Astrocyte (in vitro differentiated cells and primary cell): ENCODE data around the gene FAIM. TPM values are rescaled to one million over a fixed set of nuclear protein-coding genes. Genes with fewer than 3 reads are reported as not detected.
A peak's percentile ranks its signal among the peaks of the same experiment; 100 is the strongest.

Experiments
- DNase-seq: peaks from one replicate; pipeline ENCODE4 v3.0.0-alpha.2; 2010; ENCODE audit warnings: low read depth
- FAIRE-seq: peaks from 2 replicates; lab custom pipeline; 2011; peaks lifted over from hg19 to GRCh38; lab: Jason Lieb, UNC
- H2AFZ ChIP-seq: 2 replicates; pipeline ENCODE4 v1.6.0; 2012; ENCODE audit warnings: low read depth, low read length, inconsistent platforms
- H3K27ac ChIP-seq: 2 replicates; pipeline ENCODE4 v1.5.1; 2011; ENCODE audit warnings: low read depth, low read length, inconsistent platforms
- H3K27me3 ChIP-seq: 2 replicates; pipeline ENCODE4 v1.6.0; 2011; ENCODE audit warnings: low read length, inconsistent platforms; ENCODE audit not compliant: insufficient read depth
- H3K36me3 ChIP-seq: 2 replicates; pipeline ENCODE4 v1.5.1; 2011; ENCODE audit warnings: low read length, inconsistent platforms; ENCODE audit not compliant: insufficient read depth
- H3K4me1 ChIP-seq: 2 replicates; pipeline ENCODE4 v1.5.1; 2011; ENCODE audit warnings: low read length, inconsistent platforms; ENCODE audit not compliant: insufficient read depth
- H3K4me2 ChIP-seq: 2 replicates; pipeline ENCODE4 v1.6.0; 2012; ENCODE audit warnings: low read length, inconsistent platforms
- H3K4me3 ChIP-seq: 2 replicates; pipeline ENCODE4 v1.5.1; 2011; ENCODE audit warnings: low read depth, mild to moderate bottlenecking, low read length, inconsistent platforms; ENCODE audit not compliant: insufficient read depth
- H3K79me2 ChIP-seq: 2 replicates; pipeline ENCODE4 v1.6.0; 2012; ENCODE audit warnings: mild to moderate bottlenecking, low read length, inconsistent platforms; ENCODE audit not compliant: insufficient read depth
- H3K9ac ChIP-seq: 2 replicates; pipeline ENCODE4 v1.6.0; 2012; ENCODE audit warnings: mild to moderate bottlenecking, low read length, inconsistent platforms
- H3K9me3 ChIP-seq: 2 replicates; pipeline ENCODE4 v1.5.1; 2012; ENCODE audit warnings: low read depth, mild to moderate bottlenecking, low read length, inconsistent platforms; ENCODE audit not compliant: insufficient read depth
- H4K20me1 ChIP-seq: 2 replicates; pipeline ENCODE4 v1.6.0; 2012; ENCODE audit warnings: low read length, inconsistent platforms; ENCODE audit not compliant: insufficient read depth
- H3K27ac Mint-ChIP-seq: one replicate; pipeline ENCODE4 v1.8.0; 2021; ENCODE audit warnings: mild to moderate bottlenecking, mixed read lengths; ENCODE audit not compliant: unreplicated experiment
- H3K27me3 Mint-ChIP-seq: one replicate; pipeline ENCODE4 v1.8.0; 2021; ENCODE audit warnings: low read depth, mixed read lengths; ENCODE audit not compliant: unreplicated experiment
- H3K36me3 Mint-ChIP-seq: one replicate; pipeline ENCODE4 v1.8.0; 2021; ENCODE audit warnings: low read depth, mixed read lengths; ENCODE audit not compliant: unreplicated experiment
- H3K4me1 Mint-ChIP-seq: one replicate; pipeline ENCODE4 v1.8.0; 2021; ENCODE audit warnings: low read depth, mixed read lengths; ENCODE audit not compliant: unreplicated experiment
- H3K4me3 Mint-ChIP-seq: one replicate; pipeline ENCODE4 v1.8.0; 2021; ENCODE audit warnings: mild to moderate bottlenecking, moderate library complexity, mixed read lengths; ENCODE audit not compliant: unreplicated experiment
- H3K9me3 Mint-ChIP-seq: one replicate; pipeline ENCODE4 v1.8.0; 2021; ENCODE audit warnings: mild to moderate bottlenecking, mixed read lengths; ENCODE audit not compliant: unreplicated experiment
- EZH2 ChIP-seq: IDR thresholded peaks from 2 replicates; pipeline ENCODE4 v1.6.1; 2012; ENCODE audit warnings: mild to moderate bottlenecking, low read length, inconsistent platforms; ENCODE audit not compliant: insufficient read depth
- total RNA-seq: library from RNA; stranded (reverse); gene quantifications from 2 replicates; pipeline ENCODE4 v1.2.1, GENCODE V29; 2021
- TF ChIP-seq, protein P1 (sequence below): IDR thresholded peaks from 2 replicates; pipeline ENCODE4 v1.5.1; 2011; ENCODE audit warnings: low read depth, mild to moderate bottlenecking, inconsistent platforms, low read length, moderate library complexity; ENCODE audit not compliant: insufficient read depth

Gene FAIM
- total RNA-seq, 1 donor from 2014 or later: 8.3 TPM

DNA sequence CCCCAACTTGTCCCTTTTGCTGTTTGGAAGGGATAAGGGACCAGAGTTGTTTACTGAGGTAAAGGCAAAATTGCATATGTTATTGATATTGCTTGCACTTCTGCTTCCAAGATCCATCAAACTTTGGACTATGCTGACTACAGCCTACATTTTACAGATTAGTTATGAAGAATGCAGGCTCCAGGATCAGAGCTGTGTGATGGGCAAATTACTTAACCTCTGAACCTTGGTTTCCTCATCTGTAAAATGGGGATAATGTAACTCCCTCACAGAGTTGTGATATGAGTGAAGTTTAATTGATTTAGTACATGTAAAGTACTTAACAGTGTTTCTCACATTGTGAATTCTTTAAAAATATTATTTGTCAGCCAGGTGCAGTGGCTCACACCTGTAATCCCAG is 15.9 kb downstream of the FAIM start:
- peaks cover 3% of the 10 kb centered on the region for H3K4me1 ChIP-seq
- Mint-ChIP-seq H3K27me3 (no peaks in the 10 kb centered on the region), H3K4me1 (no peaks in the 10 kb centered on the region), H3K4me3 (no peak overlapping the region), H3K27ac (no peak overlapping the region), H3K36me3 (peaks cover 5% of the 10 kb centered on the region), H3K9me3 (peaks cover 2% of the 10 kb centered on the region)
- no peaks in the 10 kb centered on the region for H4K20me1 ChIP-seq
- H3K4me3 ChIP-seq: no peak overlapping the region
- no peak overlapping the region for H2AFZ ChIP-seq
- TF ChIP-seq, protein P1, sequence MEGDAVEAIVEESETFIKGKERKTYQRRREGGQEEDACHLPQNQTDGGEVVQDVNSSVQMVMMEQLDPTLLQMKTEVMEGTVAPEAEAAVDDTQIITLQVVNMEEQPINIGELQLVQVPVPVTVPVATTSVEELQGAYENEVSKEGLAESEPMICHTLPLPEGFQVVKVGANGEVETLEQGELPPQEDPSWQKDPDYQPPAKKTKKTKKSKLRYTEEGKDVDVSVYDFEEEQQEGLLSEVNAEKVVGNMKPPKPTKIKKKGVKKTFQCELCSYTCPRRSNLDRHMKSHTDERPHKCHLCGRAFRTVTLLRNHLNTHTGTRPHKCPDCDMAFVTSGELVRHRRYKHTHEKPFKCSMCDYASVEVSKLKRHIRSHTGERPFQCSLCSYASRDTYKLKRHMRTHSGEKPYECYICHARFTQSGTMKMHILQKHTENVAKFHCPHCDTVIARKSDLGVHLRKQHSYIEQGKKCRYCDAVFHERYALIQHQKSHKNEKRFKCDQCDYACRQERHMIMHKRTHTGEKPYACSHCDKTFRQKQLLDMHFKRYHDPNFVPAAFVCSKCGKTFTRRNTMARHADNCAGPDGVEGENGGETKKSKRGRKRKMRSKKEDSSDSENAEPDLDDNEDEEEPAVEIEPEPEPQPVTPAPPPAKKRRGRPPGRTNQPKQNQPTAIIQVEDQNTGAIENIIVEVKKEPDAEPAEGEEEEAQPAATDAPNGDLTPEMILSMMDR: no peak
- no peak for TF ChIP-seq EZH2
- DNase-seq (no peak), FAIRE-seq (no peak)
- H3K27me3 ChIP-seq: no peaks in the 10 kb centered on the region
- no peak overlapping the region for H3K4me2 ChIP-seq
- no peak overlapping the region for H3K9ac ChIP-seq
- H3K9me3 ChIP-seq: no peaks in the 10 kb centered on the region
- H3K79me2 ChIP-seq: no peaks in the 10 kb centered on the region
- H3K36me3 ChIP-seq: no peaks in the 10 kb centered on the region
- H3K27ac ChIP-seq: no peak overlapping the region

DNA sequence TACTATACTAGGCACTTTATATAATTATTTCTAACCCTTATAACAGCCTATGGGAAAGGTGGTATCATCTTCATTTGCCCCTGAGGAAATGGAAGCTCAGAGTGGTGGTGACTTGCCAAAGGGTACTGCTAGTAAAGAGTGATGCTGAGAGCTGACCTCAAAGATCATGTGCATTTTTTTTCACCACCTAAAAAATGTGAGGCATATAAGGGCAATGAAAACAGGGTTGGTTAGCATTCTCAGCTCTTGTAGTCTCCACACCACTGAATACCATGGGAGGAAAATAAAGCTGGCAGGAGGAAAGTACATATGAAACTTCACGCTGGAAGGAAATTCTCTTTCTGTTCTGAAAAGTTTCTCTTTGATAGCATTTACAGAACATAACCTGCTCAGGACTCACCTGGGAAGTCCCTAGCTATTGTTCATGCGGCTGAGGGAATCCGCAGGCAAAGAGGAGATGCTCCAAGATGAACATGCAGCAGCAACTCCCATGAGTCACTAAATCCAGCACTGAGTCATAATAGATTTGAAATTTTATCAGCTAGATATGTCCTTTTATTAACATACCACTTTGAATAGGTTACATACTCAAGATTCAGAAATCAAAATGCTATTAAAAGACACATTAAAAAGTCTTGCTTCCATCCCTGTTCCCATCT is 17.3 kb downstream of the FAIM start:
- DNase-seq: peak; percentile 59
- H3K27me3 ChIP-seq: no peaks in the 10 kb centered on the region
- H3K9me3 Mint-ChIP-seq: peaks cover 2% of the 10 kb centered on the region
- no peak overlapping the region for H3K4me2 ChIP-seq
- H3K4me3 Mint-ChIP-seq: no peak overlapping the region
- H3K79me2 ChIP-seq: no peaks in the 10 kb centered on the region
- peak; percentile 59 for FAIRE-seq
- H4K20me1 ChIP-seq: no peaks in the 10 kb centered on the region
- TF ChIP-seq, protein P1: no peak
- TF ChIP-seq EZH2: no peak
- peaks cover 5% of the 10 kb centered on the region for H3K36me3 Mint-ChIP-seq
- H3K36me3 ChIP-seq: no peaks in the 10 kb centered on the region
- H3K9me3 ChIP-seq: no peaks in the 10 kb centered on the region
- H2AFZ ChIP-seq: no peak overlapping the region
- H3K4me3 ChIP-seq: no peak overlapping the region
- H3K4me1 Mint-ChIP-seq: no peaks in the 10 kb centered on the region
- no peak overlapping the region for H3K9ac ChIP-seq
- no peaks in the 10 kb centered on the region for H3K27me3 Mint-ChIP-seq
- H3K27ac ChIP-seq: no peak overlapping the region
- peaks cover 3% of the 10 kb centered on the region for H3K4me1 ChIP-seq
- no peak overlapping the region for H3K27ac Mint-ChIP-seq

DNA sequence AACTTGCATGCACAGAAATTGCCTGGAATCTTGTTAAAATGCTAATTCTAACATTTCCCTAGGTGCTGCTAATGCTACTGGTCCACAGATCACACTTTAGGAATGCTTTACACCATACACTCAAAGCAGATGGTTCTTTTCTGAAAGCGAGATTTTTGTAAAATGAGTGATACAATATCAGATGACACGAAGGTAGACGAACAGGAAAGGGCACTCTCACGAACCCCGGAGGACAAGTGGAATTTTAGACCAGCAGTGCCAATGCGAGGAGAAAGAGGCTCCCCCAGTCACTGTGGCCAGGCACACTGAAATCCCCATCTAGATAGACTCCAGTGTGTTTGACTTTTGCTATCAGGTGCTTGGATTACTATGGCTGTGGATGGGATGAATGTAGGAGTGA is 21.0 kb downstream of the FAIM start:
- peaks cover 3% of the 10 kb centered on the region for H3K4me1 ChIP-seq
- no peaks in the 10 kb centered on the region for H3K27me3 ChIP-seq
- no peaks in the 10 kb centered on the region for H3K9me3 ChIP-seq
- DNase-seq (no peak), FAIRE-seq (no peak)
- TF ChIP-seq, protein P1: no peak
- no peak for TF ChIP-seq EZH2
- H3K4me2 ChIP-seq: no peak overlapping the region
- H3K27ac ChIP-seq: no peak overlapping the region
- H3K27me3 Mint-ChIP-seq: no peaks in the 10 kb centered on the region
- no peaks in the 10 kb centered on the region for H4K20me1 ChIP-seq
- H3K4me3 ChIP-seq: no peak overlapping the region
- no peak overlapping the region for H2AFZ ChIP-seq
- no peak overlapping the region for H3K4me3 Mint-ChIP-seq
- peaks cover 5% of the 10 kb centered on the region for H3K36me3 Mint-ChIP-seq
- peaks cover 5% of the 10 kb centered on the region for H3K4me1 Mint-ChIP-seq
- H3K36me3 ChIP-seq: no peaks in the 10 kb centered on the region
- no peak overlapping the region for H3K27ac Mint-ChIP-seq
- H3K9me3 Mint-ChIP-seq: peaks cover 2% of the 10 kb centered on the region
- H3K9ac ChIP-seq: no peak overlapping the region
- no peaks in the 10 kb centered on the region for H3K79me2 ChIP-seq
